ENCODE measurements around the gene SARS1.

SARS1 gene

GRCh38 chr1:109228167-109228566 lies 14.4 kb downstream of the SARS1 start:
- DNase-seq (ENCODE audit: low read depth) = no peak

- DNase-seq (ENCODE audit: low read depth) = no peak
Observed at GRCh38 chr1:109229531-109230127, 15.9 kb downstream of the SARS1 start.

- DNase-seq (ENCODE audit: low read depth) = no peak
Observed at GRCh38 chr1:109231066-109231465, 17.3 kb downstream of the SARS1 start.

- no peak for DNase-seq (ENCODE audit: low read depth)
Observed at GRCh38 chr1:109235137-109235536, 21.4 kb downstream of the SARS1 start.

- DNase-seq (ENCODE audit: low read depth) = no peak
Observed at GRCh38 chr1:109237512-109237911, 23.8 kb downstream of the SARS1 start.

GRCh38 chr1:109238382-109238781 lies 24.7 kb downstream of the SARS1 start:
- DNase-seq (ENCODE audit: low read depth) = no peak

GRCh38 chr1:109239047-109239408 lies 25.3 kb downstream of the SARS1 start:
- DNase-seq (ENCODE audit: low read depth) = no peak

- DNase-seq (ENCODE audit: low read depth) = no peak
Observed at GRCh38 chr1:109239409-109240068, 25.8 kb downstream of the SARS1 start.

GRCh38 chr1:109240158-109241152 lies 26.7 kb downstream of the SARS1 start:
- DNase-seq (ENCODE audit: low read depth) = no peak

- no peak for DNase-seq (ENCODE audit: low read depth)
Observed at GRCh38 chr1:109241344-109241743, 27.6 kb downstream of the SARS1 start.

GRCh38 chr1:109241841-109242345 lies 28.2 kb downstream of the SARS1 start:
- no peak for DNase-seq (ENCODE audit: low read depth)

GRCh38 chr1:109242387-109242786 lies 28.7 kb downstream of the SARS1 start:
- DNase-seq (ENCODE audit: low read depth) = no peak

GRCh38 chr1:109243221-109243620 lies 29.5 kb downstream of the SARS1 start:
- DNase-seq (ENCODE audit: low read depth) = no peak

- no peak for DNase-seq (ENCODE audit: low read depth)
Observed at GRCh38 chr1:109243860-109244552, 30.3 kb downstream of the SARS1 start.

GRCh38 chr1:109246141-109246551 lies 32.4 kb downstream of the SARS1 start:
- DNase-seq (ENCODE audit: low read depth) = no peak

GRCh38 chr1:109247401-109248365 lies 34.0 kb downstream of the SARS1 start:
- DNase-seq (ENCODE audit: low read depth) = no peak

- no peak for DNase-seq (ENCODE audit: low read depth)
Observed at GRCh38 chr1:109248444-109248796, 34.7 kb downstream of the SARS1 start.

GRCh38 chr1:109248797-109249629 lies 35.3 kb downstream of the SARS1 start, which contains the start of gene CELSR2:
Gene CELSR2 (plus strand): TSS chr1:109249539. CDS start chr1:109250080, 541 bp downstream.
- DNase-seq (ENCODE audit: low read depth) = no peak

GRCh38 chr1:109249654-109250401 lies 36.1 kb downstream of the SARS1 start:
- DNase-seq (ENCODE audit: low read depth) = no peak
